Measurements from ENCODE around the gene GBF1.

The GBF1 gene

GRCh38 chr10:102394801-102395399, 149.6 kb downstream of the GBF1 start:
- TF ChIP-seq GATA2 (IDR thresholded peaks at IDR 0.05; ENCODE audit: low read depth, low read length) = no peak
- TF ChIP-seq GATA3 (IDR thresholded peaks at IDR 0.05; ENCODE audit: low read depth, low read length) = no peak

GRCh38 chr10:102395400-102396316, 150.3 kb downstream of the GBF1 start, which contains the start of gene NFKB2:
Gene NFKB2 (plus strand): TSS chr10:102395705. CDS start chr10:102395960, 255 bp downstream.
- TF ChIP-seq GATA3 (IDR thresholded peaks at IDR 0.05; ENCODE audit: low read depth, low read length) (no peak), GATA2 (IDR thresholded peaks at IDR 0.05; ENCODE audit: low read depth, low read length) (no peak)

- TF ChIP-seq GATA2 (IDR thresholded peaks at IDR 0.05; ENCODE audit: low read depth, low read length) = no peak
- TF ChIP-seq GATA3 (IDR thresholded peaks at IDR 0.05; ENCODE audit: low read depth, low read length) = no peak
Measured at GRCh38 chr10:102396317-102396650, 151.0 kb downstream of the GBF1 start.

GRCh38 chr10:102396730-102397151, 151.4 kb downstream of the GBF1 start:
- TF ChIP-seq GATA2 (IDR thresholded peaks at IDR 0.05; ENCODE audit: low read depth, low read length) (no peak), GATA3 (IDR thresholded peaks at IDR 0.05; ENCODE audit: low read depth, low read length) (no peak)

GRCh38 chr10:102397222-102398171, 152.2 kb downstream of the GBF1 start:
- no peak for TF ChIP-seq GATA3 (IDR thresholded peaks at IDR 0.05; ENCODE audit: low read depth, low read length)
- TF ChIP-seq GATA2 (IDR thresholded peaks at IDR 0.05; ENCODE audit: low read depth, low read length) = no peak

- no peak for TF ChIP-seq GATA2 (IDR thresholded peaks at IDR 0.05; ENCODE audit: low read depth, low read length)
- no peak for TF ChIP-seq GATA3 (IDR thresholded peaks at IDR 0.05; ENCODE audit: low read depth, low read length)
Measured at GRCh38 chr10:102398172-102399020, 153.1 kb downstream of the GBF1 start.

GRCh38 chr10:102399217-102400021, 154.1 kb downstream of the GBF1 start:
- TF ChIP-seq GATA2 (IDR thresholded peaks at IDR 0.05; ENCODE audit: low read depth, low read length) (no peak), GATA3 (IDR thresholded peaks at IDR 0.05; ENCODE audit: low read depth, low read length) (no peak)

- TF ChIP-seq GATA3 (IDR thresholded peaks at IDR 0.05; ENCODE audit: low read depth, low read length) = no peak
- no peak for TF ChIP-seq GATA2 (IDR thresholded peaks at IDR 0.05; ENCODE audit: low read depth, low read length)
Measured at GRCh38 chr10:102400076-102400475, 154.7 kb downstream of the GBF1 start.

- no peak for TF ChIP-seq GATA3 (IDR thresholded peaks at IDR 0.05; ENCODE audit: low read depth, low read length)
- no peak for TF ChIP-seq GATA2 (IDR thresholded peaks at IDR 0.05; ENCODE audit: low read depth, low read length)
Measured at GRCh38 chr10:102400598-102401341, 155.4 kb downstream of the GBF1 start.

GRCh38 chr10:102401342-102401654, 156.0 kb downstream of the GBF1 start:
- TF ChIP-seq GATA2 (IDR thresholded peaks at IDR 0.05; ENCODE audit: low read depth, low read length) (no peak), GATA3 (IDR thresholded peaks at IDR 0.05; ENCODE audit: low read depth, low read length) (no peak)

- TF ChIP-seq GATA2 (IDR thresholded peaks at IDR 0.05; ENCODE audit: low read depth, low read length) = no peak
- no peak for TF ChIP-seq GATA3 (IDR thresholded peaks at IDR 0.05; ENCODE audit: low read depth, low read length)
Measured at GRCh38 chr10:102401735-102402511, 156.6 kb downstream of the GBF1 start.

All from SH-SY5Y (cell line).